OCI-LY1 (cell line): ENCODE measurements around the gene CFAP90.

Experiments used
- H2AFZ ChIP-seq: fragments of 200-600 bp; sonication (generic), shearing (Covaris generic); 2 replicates; pipeline ENCODE4 v1.6.0; 2014; ENCODE audit warnings: antibody characterized with exemption, mild to moderate bottlenecking, low read length
- H3F3A ChIP-seq: fragments of 200-600 bp; sonication (generic), shearing (Covaris generic); 2 replicates; pipeline ENCODE4 v1.6.0; 2014; ENCODE audit warnings: mild to moderate bottlenecking, antibody characterized with exemption, low read length, moderate library complexity; ENCODE audit not compliant: insufficient read depth
- H3K27ac ChIP-seq: fragments of 200-600 bp; sonication (generic); 2 replicates; pipeline ENCODE4 v1.5.1; 2014; ENCODE audit warnings: low read length, mixed run types, mild to moderate bottlenecking, low read depth; ENCODE audit not compliant: poor library complexity, severe bottlenecking
- H3K27me3 ChIP-seq: fragments of 200-600 bp; sonication (generic); 2 replicates; pipeline ENCODE4 v1.6.0; 2014; ENCODE audit warnings: antibody characterized with exemption, mild to moderate bottlenecking, low read length, moderate library complexity; ENCODE audit not compliant: insufficient read depth
- H3K36me3 ChIP-seq: fragments of 200-600 bp; sonication (generic); 2 replicates; pipeline ENCODE4 v1.6.1; 2014; ENCODE audit warnings: mild to moderate bottlenecking, antibody characterized with exemption, low read length, moderate library complexity, mixed read lengths; ENCODE audit not compliant: insufficient read depth
- H3K4me1 ChIP-seq: fragments of 200-600 bp; sonication (generic); 2 replicates; pipeline ENCODE4 v1.5.1; 2014; ENCODE audit warnings: mild to moderate bottlenecking, low read length, moderate library complexity; ENCODE audit not compliant: insufficient read depth, severe bottlenecking
- H3K4me2 ChIP-seq: fragments of 200-600 bp; sonication (generic), shearing (Covaris generic); 2 replicates; pipeline ENCODE4 v1.6.1; 2014; ENCODE audit warnings: low read length
- H3K4me3 ChIP-seq: fragments of 200-600 bp; sonication (generic); 2 replicates; pipeline ENCODE4 v1.5.1; 2014; ENCODE audit warnings: low read length, low read depth, mild to moderate bottlenecking, mixed read lengths; ENCODE audit not compliant: poor library complexity, severe bottlenecking
- H3K79me2 ChIP-seq: fragments of 200-600 bp; shearing (Covaris generic); 2 replicates; pipeline ENCODE4 v1.6.1; 2016; ENCODE audit warnings: mixed run types, low read length, mixed read lengths; ENCODE audit not compliant: insufficient read depth
- H3K9ac ChIP-seq: fragments of 200-600 bp; sonication (generic), shearing (Covaris generic); 2 replicates; pipeline ENCODE4 v1.6.1; 2014; ENCODE audit warnings: mild to moderate bottlenecking, low read length, mixed read lengths
- H3K9me2 ChIP-seq: fragments of 200-600 bp; sonication (generic), shearing (Covaris generic); 2 replicates; pipeline ENCODE4 v1.6.1; 2014; ENCODE audit warnings: low read depth, mild to moderate bottlenecking, low read length, mixed read lengths
- H3K9me3 ChIP-seq: fragments of 200-600 bp; shearing (Covaris generic); 2 replicates; pipeline ENCODE4 v1.6.1; 2014; ENCODE audit warnings: low read length, mixed read lengths
- H4K20me1 ChIP-seq: fragments of 200-600 bp; sonication (generic), shearing (Covaris generic); 2 replicates; pipeline ENCODE4 v1.6.0; 2016; ENCODE audit warnings: mild to moderate bottlenecking, low read length; ENCODE audit not compliant: insufficient read depth
- EZH2 ChIP-seq: fragments of 200-600 bp; sonication (generic), shearing (Covaris generic); IDR thresholded peaks from 2 replicates; pipeline ENCODE4 v1.8.0; 2017; ENCODE audit warnings: borderline replicate concordance, mixed run types, mild to moderate bottlenecking, antibody characterized with exemption, low read length, moderate library complexity, mixed read lengths
- TF ChIP-seq, protein P1 (sequence below): fragments of 200-600 bp; sonication (generic), shearing (Covaris generic); IDR thresholded peaks from 2 replicates; pipeline ENCODE4 v1.5.1; 2017; ENCODE audit warnings: mild to moderate bottlenecking, antibody characterized with exemption, low read length, moderate library complexity, mixed read lengths

CFAP90 gene

DNA sequence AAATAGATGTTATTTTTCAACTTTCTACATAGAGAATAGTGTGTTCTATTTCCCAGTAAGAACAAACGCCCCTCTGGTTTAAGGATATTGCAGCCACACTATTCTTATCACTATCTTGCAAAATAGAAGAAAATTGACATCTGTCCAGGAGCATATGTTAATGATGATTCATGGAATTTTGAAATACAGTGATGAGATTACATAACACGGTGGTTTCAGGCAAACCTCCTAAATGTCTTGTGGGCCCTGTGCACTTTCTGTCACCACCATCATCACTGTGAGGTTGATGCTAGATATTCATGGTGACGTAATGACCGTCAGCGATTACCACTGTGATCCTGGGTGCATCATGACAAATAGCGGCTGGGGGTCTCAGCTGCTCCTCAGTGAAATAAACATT, 48.1 kb downstream of the CFAP90 start:
- no peak for TF ChIP-seq EZH2
- TF ChIP-seq, protein P1, sequence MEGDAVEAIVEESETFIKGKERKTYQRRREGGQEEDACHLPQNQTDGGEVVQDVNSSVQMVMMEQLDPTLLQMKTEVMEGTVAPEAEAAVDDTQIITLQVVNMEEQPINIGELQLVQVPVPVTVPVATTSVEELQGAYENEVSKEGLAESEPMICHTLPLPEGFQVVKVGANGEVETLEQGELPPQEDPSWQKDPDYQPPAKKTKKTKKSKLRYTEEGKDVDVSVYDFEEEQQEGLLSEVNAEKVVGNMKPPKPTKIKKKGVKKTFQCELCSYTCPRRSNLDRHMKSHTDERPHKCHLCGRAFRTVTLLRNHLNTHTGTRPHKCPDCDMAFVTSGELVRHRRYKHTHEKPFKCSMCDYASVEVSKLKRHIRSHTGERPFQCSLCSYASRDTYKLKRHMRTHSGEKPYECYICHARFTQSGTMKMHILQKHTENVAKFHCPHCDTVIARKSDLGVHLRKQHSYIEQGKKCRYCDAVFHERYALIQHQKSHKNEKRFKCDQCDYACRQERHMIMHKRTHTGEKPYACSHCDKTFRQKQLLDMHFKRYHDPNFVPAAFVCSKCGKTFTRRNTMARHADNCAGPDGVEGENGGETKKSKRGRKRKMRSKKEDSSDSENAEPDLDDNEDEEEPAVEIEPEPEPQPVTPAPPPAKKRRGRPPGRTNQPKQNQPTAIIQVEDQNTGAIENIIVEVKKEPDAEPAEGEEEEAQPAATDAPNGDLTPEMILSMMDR: no peak
- H3K9me3 ChIP-seq: no peaks in the 10 kb centered on the region
- H3K4me2 ChIP-seq: no peak overlapping the region
- no peak overlapping the region for H2AFZ ChIP-seq
- no peaks in the 10 kb centered on the region for H3K4me1 ChIP-seq
- H3K27ac ChIP-seq: no peak overlapping the region
- H3K9ac ChIP-seq: no peak overlapping the region
- H3F3A ChIP-seq: no peaks in the 10 kb centered on the region
- H3K9me2 ChIP-seq: no peaks in the 10 kb centered on the region
- no peak overlapping the region for H3K4me3 ChIP-seq
- no peaks in the 10 kb centered on the region for H3K27me3 ChIP-seq
- no peaks in the 10 kb centered on the region for H3K36me3 ChIP-seq
- no peaks in the 10 kb centered on the region for H3K79me2 ChIP-seq
- H4K20me1 ChIP-seq: no peaks in the 10 kb centered on the region

GRCh38 chr5:7801891-7802614, 48.9 kb downstream of the CFAP90 start:
- Histone ChIP-seq H3K4me3 (no peak overlapping the region), H3K9me3 (no peaks in the 10 kb centered on the region), H3K9me2 (no peaks in the 10 kb centered on the region), H3F3A (no peaks in the 10 kb centered on the region), H3K4me1 (no peaks in the 10 kb centered on the region), H3K27ac (no peak overlapping the region), H3K27me3 (no peaks in the 10 kb centered on the region), H4K20me1 (no peaks in the 10 kb centered on the region), H3K36me3 (no peaks in the 10 kb centered on the region), H3K9ac (no peak overlapping the region), H3K79me2 (no peaks in the 10 kb centered on the region), H3K4me2 (no peak overlapping the region), H2AFZ (no peak overlapping the region)
- no peak for TF ChIP-seq EZH2
- TF ChIP-seq, protein P1: no peak

DNA sequence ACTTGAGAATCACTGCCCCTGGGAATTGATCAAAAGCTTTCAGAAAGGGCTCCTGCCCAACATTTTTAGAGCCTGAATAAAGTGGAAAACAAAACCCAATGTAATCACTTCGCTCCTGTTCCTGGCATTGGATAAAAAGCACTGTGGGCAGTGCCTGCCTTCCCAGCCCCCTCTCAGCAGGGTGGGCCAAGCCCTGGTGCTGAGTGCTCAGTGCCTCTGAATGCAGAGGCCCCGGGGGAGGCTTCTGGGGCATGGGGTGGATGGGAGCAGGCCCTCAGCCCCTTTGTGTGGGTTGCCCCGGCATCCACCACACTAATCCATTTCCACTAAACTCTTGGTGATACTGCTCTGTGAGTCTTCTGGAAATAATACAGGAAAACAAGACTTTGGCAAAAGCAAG, 55.6 kb downstream of the CFAP90 start:
- no peaks in the 10 kb centered on the region for H3K36me3 ChIP-seq
- no peak overlapping the region for H3K4me3 ChIP-seq
- no peaks in the 10 kb centered on the region for H3K27me3 ChIP-seq
- H4K20me1 ChIP-seq: no peaks in the 10 kb centered on the region
- H3K9me2 ChIP-seq: no peaks in the 10 kb centered on the region
- H3K4me2 ChIP-seq: no peak overlapping the region
- TF ChIP-seq, protein P1: no peak
- no peaks in the 10 kb centered on the region for H3F3A ChIP-seq
- no peak overlapping the region for H3K9ac ChIP-seq
- no peak overlapping the region for H2AFZ ChIP-seq
- no peak overlapping the region for H3K27ac ChIP-seq
- H3K9me3 ChIP-seq: no peaks in the 10 kb centered on the region
- no peaks in the 10 kb centered on the region for H3K79me2 ChIP-seq
- no peaks in the 10 kb centered on the region for H3K4me1 ChIP-seq
